Sigmoid colon (tissue), 4 donors: ENCODE data around the gene MEGF11.

Experiments used
- POLR2A ChIP-seq, 2 donors: fragments of 450-650 bp; IDR thresholded peaks; one replicate each; pipeline ENCODE4 v1.6.1; 2016; ENCODE audit warnings: antibody characterized with exemption in 2 of 2, mild to moderate bottlenecking in 2 of 2, moderate library complexity in 2 of 2
- POLR2AphosphoS5 ChIP-seq, 4 donors: sonication (generic); formaldehyde crosslinking; IDR thresholded peaks; one replicate each; pipeline ENCODE4 v1.6.1; 2017; ENCODE audit warnings: antibody characterized with exemption in 4 of 4
- TF ChIP-seq, protein P1 (sequence below), 4 experiments: fragments of 450-650 bp in 3 of 4; fragments of 200-600 bp in 1 of 4; IDR thresholded peaks; one replicate each; pipeline ENCODE4 v1.5.1; 2016 to 2019; ENCODE audit warnings: antibody characterized with exemption in 4 of 4, mild to moderate bottlenecking in 3 of 4, moderate library complexity in 2 of 4

DNA sequence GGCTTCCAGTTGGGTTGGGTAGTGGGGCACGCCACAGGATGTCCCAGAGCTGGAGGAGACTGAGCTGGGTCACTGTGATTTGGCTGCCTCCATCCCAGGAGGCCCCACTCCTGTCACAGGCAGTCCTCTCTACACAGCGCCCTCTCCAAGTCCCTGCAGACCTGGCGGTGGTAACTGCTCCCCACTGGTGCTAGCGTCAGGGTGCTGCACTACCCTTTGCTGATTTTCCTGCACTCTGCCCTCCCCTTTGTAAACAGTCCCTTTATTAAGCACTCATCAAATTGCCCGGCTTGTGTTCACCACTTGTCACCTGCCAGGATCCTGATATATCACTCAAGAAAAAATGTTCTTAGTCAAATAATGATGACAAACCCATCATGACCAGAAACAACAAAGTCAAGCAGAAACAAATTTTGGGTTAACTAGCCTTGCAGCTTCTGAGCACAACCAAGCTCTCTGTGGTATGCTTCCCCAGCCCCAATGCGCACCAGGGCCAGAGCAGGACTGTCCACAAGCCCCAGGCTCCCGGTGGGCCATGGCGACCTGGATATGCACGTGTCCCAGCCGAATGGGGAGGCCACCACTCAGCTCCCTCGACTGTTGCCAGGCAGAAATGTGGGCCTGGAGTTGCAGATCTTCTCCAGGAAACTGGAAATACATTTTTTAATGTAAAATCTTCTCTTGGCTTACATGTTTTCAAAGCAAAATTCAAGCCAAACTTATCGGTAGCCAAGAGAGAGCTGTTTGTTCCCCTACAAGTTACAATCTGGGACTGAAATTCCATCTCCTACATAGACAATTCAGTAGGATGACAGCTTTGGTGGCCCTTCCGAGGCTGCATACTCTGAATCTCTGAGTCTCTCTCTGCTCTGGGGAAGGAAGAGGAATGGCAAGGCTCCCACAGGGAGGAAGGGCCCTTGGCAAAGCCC is 24.5 kb downstream of the MEGF11 start:
- TF ChIP-seq, protein P1, sequence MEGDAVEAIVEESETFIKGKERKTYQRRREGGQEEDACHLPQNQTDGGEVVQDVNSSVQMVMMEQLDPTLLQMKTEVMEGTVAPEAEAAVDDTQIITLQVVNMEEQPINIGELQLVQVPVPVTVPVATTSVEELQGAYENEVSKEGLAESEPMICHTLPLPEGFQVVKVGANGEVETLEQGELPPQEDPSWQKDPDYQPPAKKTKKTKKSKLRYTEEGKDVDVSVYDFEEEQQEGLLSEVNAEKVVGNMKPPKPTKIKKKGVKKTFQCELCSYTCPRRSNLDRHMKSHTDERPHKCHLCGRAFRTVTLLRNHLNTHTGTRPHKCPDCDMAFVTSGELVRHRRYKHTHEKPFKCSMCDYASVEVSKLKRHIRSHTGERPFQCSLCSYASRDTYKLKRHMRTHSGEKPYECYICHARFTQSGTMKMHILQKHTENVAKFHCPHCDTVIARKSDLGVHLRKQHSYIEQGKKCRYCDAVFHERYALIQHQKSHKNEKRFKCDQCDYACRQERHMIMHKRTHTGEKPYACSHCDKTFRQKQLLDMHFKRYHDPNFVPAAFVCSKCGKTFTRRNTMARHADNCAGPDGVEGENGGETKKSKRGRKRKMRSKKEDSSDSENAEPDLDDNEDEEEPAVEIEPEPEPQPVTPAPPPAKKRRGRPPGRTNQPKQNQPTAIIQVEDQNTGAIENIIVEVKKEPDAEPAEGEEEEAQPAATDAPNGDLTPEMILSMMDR (IDR thresholded peaks at IDR 0.05): no peak
- TF ChIP-seq POLR2AphosphoS5 (IDR thresholded peaks at IDR 0.05): no peak
- no peak for TF ChIP-seq POLR2A (IDR thresholded peaks at IDR 0.05)
